ENCODE measurements around the gene MINDY1. TPM values are rescaled to one million over a fixed set of nuclear protein-coding genes. Genes with fewer than 3 reads are reported as not detected.

The MINDY1 gene
- total and polyA plus RNA-seq, 10 of the 15 experiments (the other 5 are each of a cell fraction or from before 2014, with no cell fraction given): 0.48 to 8.8 (median 5.0) TPM

DNA sequence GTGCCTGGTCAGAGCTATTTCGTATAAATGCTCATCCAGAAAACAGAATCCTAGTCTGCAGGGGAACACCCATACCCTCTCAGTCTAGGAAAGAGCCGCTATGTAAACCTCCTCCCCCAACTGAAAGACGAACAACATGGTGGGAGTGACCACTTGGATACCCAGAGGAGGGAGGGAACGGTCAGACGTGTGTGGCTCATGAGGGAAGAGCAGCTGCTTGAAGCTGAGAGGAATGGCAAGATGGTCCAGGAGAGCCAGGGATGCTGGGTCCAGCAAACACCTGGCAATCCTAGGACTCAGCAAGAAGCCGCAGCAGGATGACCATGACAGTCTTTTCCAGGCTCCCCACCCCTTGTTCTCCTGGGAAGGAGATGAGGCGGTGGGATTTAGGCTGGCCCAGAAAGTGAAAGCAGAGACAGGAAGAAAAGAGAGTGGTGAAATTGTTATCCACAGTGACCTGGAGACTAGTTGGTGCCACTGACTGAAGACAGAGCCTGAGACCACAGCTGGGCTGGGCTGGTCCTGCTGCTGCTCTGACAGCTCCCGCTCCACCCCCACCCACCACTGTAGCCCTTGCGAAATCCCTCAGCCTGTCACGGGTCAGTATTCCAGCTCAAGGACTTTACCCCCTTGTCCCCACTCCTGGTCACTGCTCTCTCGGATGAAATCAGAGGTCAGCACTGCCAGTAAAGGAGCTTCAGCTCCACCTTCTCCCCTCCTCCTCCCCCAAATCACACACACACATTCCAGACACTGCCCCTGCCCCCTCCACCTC lies 35.7 kb downstream of the MINDY1 start:
- H3K9me3 ChIP-seq (replicated peaks; ENCODE audit: control insufficient read depth, insufficient read depth, low read length): no peaks in the 10 kb centered on the region
- WGBS (ENCODE audit: insufficient coverage, insufficient replicate concordance, low lambda C conversion rate, missing lambda C conversion rate): 83% methylated on average over 11 of the region's 11 CpGs
- no peaks in the 10 kb centered on the region for H3K27me3 ChIP-seq (replicated peaks in 1 of 2; ENCODE audit: control insufficient read depth in 2 of 2, insufficient read depth in 2 of 2, low read length in 1 of 2)
- peaks cover 39% of the 10 kb centered on the region for H3K79me2 ChIP-seq (ENCODE audit: control insufficient read depth, insufficient read depth, low read length)
- H3K36me3 ChIP-seq (ENCODE audit: control insufficient read depth in 2 of 2, insufficient read depth in 2 of 2, low read length in 1 of 2): peaks cover 8 to 12% of the 10 kb centered on the region in 2 experiments
- in situ Hi-C loops (cut with MboI) (no loop called here), intact Hi-C loops (cut with micrococcal nuclease; ENCODE audit: unreplicated experiment) (loop anchor here (10.0 kb wide), 2 partner anchors 206 to 346 kb away; partner anchors contain the start of genes CTSS and ENSA)
- H4K20me1 ChIP-seq (ENCODE audit: control insufficient read depth, insufficient read depth): no peaks in the 10 kb centered on the region
- H3K9ac ChIP-seq (ENCODE audit: control insufficient read depth, insufficient read depth, low read length): no peak overlapping the region
- ChIA-PET RAD21 (ENCODE audit: unreplicated experiment) (no interaction called here), POLR2A (interaction anchor here (0.6 to 1.1 kb wide), 2 partner anchors 9 to 254 kb away, joined by 3 to 4 read pairs; no protein-coding TSS in a partner anchor), CTCF (interaction anchor here (0.6 to 2.4 kb wide), 4 partner anchors 10 to 302 kb away, joined by 3 to 8 read pairs (median 4); no protein-coding TSS in a partner anchor), SMC1A (ENCODE audit: uncharacterized antibody, unreplicated experiment) (interaction anchor here (1.2 kb wide), 1 partner anchor 15 kb away, joined by 3 read pairs; no protein-coding TSS in a partner anchor)
- H3K4me3 ChIP-seq: no peak overlapping the region
- no peak overlapping the region for H2AFZ ChIP-seq (ENCODE audit: control insufficient read depth, low read depth, low read length)
- DNase-seq (ENCODE audit: low read depth, low spot score) (no peak), FAIRE-seq (no peak), ATAC-seq (no peak)
- BruUV-seq (replicated peaks): no TSS peak
- TF ChIP-seq, protein P1, sequence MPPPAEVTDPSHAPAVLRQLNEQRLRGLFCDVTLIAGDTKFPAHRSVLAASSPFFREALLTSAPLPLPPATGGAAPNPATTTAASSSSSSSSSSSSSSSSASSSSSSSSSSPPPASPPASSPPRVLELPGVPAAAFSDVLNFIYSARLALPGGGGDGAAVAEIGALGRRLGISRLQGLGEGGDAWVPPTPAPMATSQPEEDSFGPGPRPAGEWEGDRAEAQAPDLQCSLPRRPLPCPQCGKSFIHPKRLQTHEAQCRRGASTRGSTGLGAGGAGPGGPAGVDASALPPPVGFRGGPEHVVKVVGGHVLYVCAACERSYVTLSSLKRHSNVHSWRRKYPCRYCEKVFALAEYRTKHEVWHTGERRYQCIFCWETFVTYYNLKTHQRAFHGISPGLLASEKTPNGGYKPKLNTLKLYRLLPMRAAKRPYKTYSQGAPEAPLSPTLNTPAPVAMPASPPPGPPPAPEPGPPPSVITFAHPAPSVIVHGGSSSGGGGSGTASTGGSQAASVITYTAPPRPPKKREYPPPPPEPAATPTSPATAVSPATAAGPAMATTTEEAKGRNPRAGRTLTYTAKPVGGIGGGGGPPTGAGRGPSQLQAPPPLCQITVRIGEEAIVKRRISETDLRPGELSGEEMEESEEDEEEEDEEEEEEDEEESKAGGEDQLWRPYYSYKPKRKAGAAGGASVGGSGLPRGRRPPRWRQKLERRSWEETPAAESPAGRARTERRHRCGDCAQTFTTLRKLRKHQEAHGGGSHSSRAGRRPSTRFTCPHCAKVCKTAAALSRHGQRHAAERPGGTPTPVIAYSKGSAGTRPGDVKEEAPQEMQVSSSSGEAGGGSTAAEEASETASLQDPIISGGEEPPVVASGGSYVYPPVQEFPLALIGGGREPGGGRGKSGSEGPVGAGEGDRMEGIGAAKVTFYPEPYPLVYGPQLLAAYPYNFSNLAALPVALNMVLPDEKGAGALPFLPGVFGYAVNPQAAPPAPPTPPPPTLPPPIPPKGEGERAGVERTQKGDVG (CRISPR knock-in tag; IDR thresholded peaks at IDR 0.05): no peak
- TF ChIP-seq POLR2A (IDR thresholded peaks at IDR 0.05; ENCODE audit: low read depth, low read length) (no peak), ZSCAN29 (IDR thresholded peaks at IDR 0.05) (no peak), MEF2B (IDR thresholded peaks at IDR 0.05; ENCODE audit: partially characterized antibody, poor library complexity, severe bottlenecking) (no peak), HCFC1 (IDR thresholded peaks at IDR 0.05; ENCODE audit: low read length) (no peak), CBFB (IDR thresholded peaks at IDR 0.05; ENCODE audit: low read depth) (no peak), USF2 (IDR thresholded peaks at IDR 0.05; ENCODE audit: borderline replicate concordance, low read depth, low read length) (no peak), KLF5 (IDR thresholded peaks at IDR 0.05; ENCODE audit: partially characterized antibody) (no peak), SMC3 (IDR thresholded peaks at IDR 0.05; ENCODE audit: borderline replicate concordance, low read length) (no peak), SUZ12 (IDR thresholded peaks at IDR 0.05; ENCODE audit: unreplicated experiment) (no peak), PKNOX1 (IDR thresholded peaks at IDR 0.05) (no peak), POLR2AphosphoS5 (IDR thresholded peaks at IDR 0.05; ENCODE audit: low read length) (no peak)
- H3K27ac ChIP-seq (ENCODE audit: control insufficient read depth, insufficient read depth): no peak overlapping the region
- peaks cover 7% of the 10 kb centered on the region; the same call in 1 of the 2 replicates for H3K4me1 ChIP-seq (ENCODE audit: control insufficient read depth, insufficient read depth, low read length)
- no peak overlapping the region for H3K4me2 ChIP-seq (ENCODE audit: control insufficient read depth, insufficient read depth)
